Measurements from ENCODE around the gene CRELD1. TPM values are rescaled to one million over a fixed set of nuclear protein-coding genes. Genes with fewer than 3 reads are reported as not detected.

Gene CRELD1
- total RNA-seq (2021) = 15.5 and 17.2 TPM in 2 replicates
- long read RNA-seq, transcript CRELD1-206 (11 exons, 1,778 nt) = minor isoform, 33 of 143 reads
- long read RNA-seq, transcript CRELD1-201 (12 exons, 1,994 nt) = minor isoform, 10 of 143 reads
- long read RNA-seq, transcript CRELD1-203 (11 exons, 1,728 nt) = major isoform, 48 of 143 reads
- long read RNA-seq, transcript CRELD1-202 (10 exons, 2,696 nt) = minor isoform, 10 of 143 reads
- long read RNA-seq, partial matches to known transcripts = 12 of 143 reads
- long read RNA-seq, other reads (novel, unspliced or antisense) = 29 of 143 reads

- Histone ChIP-seq H3K56ac (ENCODE audit: insufficient read length, low read depth, low read length) (no peak within 1 kb of the TSS), H3K4me1 (ENCODE audit: insufficient read depth, low read length) (no peaks in the 10 kb centered on the region; the same call in 1 of the 2 replicates), H3T11ph (ENCODE audit: low read length) (no peak within 1 kb of the TSS), H3K9me3 (ENCODE audit: control insufficient read depth, low read depth, low read length) (no peaks in the 10 kb centered on the region), H3K9ac (ENCODE audit: extremely low read depth, insufficient read length, low read length) (peak within 1 kb of the TSS; percentile 74), H2BK12ac (ENCODE audit: insufficient read length, low read depth, low read length) (no peak within 1 kb of the TSS), H2BK5ac (ENCODE audit: insufficient read length, low read length) (no peak within 1 kb of the TSS), H3K18ac (ENCODE audit: insufficient read length, low read depth, low read length) (peak within 1 kb of the TSS; percentile 76), H3K79me2 (ENCODE audit: insufficient read depth, low read length) (no peaks in the 10 kb centered on the region), H2BK20ac (ENCODE audit: low read depth, low read length, poor library complexity, severe bottlenecking) (no peak within 1 kb of the TSS), H4K91ac (ENCODE audit: insufficient read length, low read depth, low read length) (no peak within 1 kb of the TSS), H4K5ac (ENCODE audit: insufficient read length, low read depth, low read length) (no peak within 1 kb of the TSS), H3K79me1 (ENCODE audit: insufficient read depth, low read depth, low read length, poor library complexity, severe bottlenecking) (no peaks in the 10 kb centered on the region), H3K4me2 (ENCODE audit: insufficient read depth, insufficient read length, low read length) (peak within 1 kb of the TSS; percentile 56), H3K14ac (ENCODE audit: insufficient read depth, low read length) (peak within 1 kb of the TSS; percentile 88), H2AK5ac (ENCODE audit: insufficient read length, low read length) (no peak within 1 kb of the TSS), H2BK120ac (ENCODE audit: low read depth, low read length, poor library complexity, severe bottlenecking) (no peak within 1 kb of the TSS), H3K27ac (ENCODE audit: insufficient read length, low read depth, low read length) (no peak within 1 kb of the TSS), H2BK15ac (ENCODE audit: low read depth, low read length) (no peak within 1 kb of the TSS), H4K8ac (replicated peaks; ENCODE audit: insufficient read length, low read depth, low read length) (no peak within 1 kb of the TSS), H3K4ac (ENCODE audit: low read depth, low read length) (no peak within 1 kb of the TSS), H3K27me3 (ENCODE audit: insufficient read depth, low read length) (no peaks in the 10 kb centered on the region), H2AFZ (ENCODE audit: low read length) (no peak within 1 kb of the TSS), H3K23me2 (ENCODE audit: insufficient read length, low read depth, low read length, poor library complexity, severe bottlenecking) (peaks cover 7% of the 10 kb centered on the region), H4K20me1 (ENCODE audit: control insufficient read depth, insufficient read depth, insufficient read length) (no peaks in the 10 kb centered on the region), H3K23ac (ENCODE audit: insufficient read length, low read depth, low read length) (no peak within 1 kb of the TSS)
- H3K27ac Mint-ChIP-seq = peak within 1 kb of the TSS; percentile 94 to 98 (median 97)
- no peak for TF ChIP-seq CTCF (conservative IDR thresholded peaks at IDR 0.05)
- peak; percentile 95 for DNase-seq
- H3K36me3 Mint-ChIP-seq (ENCODE audit: insufficient read depth in 1 of 3, low read depth in 3 of 3) = peaks cover 5 to 29% (median 24%) of the 10 kb centered on the region in 3 experiments; a peak in 6 of 7 replicates
- peaks cover 5% of the 10 kb centered on the region for H3K27me3 Mint-ChIP-seq (ENCODE audit: low read depth)
- H3K9me3 Mint-ChIP-seq = peaks cover 0 to 4% of the 10 kb centered on the region in 2 experiments; a peak in 1 of 5 replicates
- WGBS (ENCODE audit: extremely low coverage, insufficient read length, low lambda C conversion rate) = no CpG with 5 or more reads among the region's 50 CpGs
- H3K4me3 Mint-ChIP-seq = peak within 1 kb of the TSS; percentile 88 to 94
- peaks cover 10 to 14% of the 10 kb centered on the region in 2 experiments for H3K4me1 Mint-ChIP-seq
Measured at GRCh38 chr3:9933561-9934234, at the start of gene CRELD1. CRELD1 (plus strand) TSS chr3:9933834; CDS start chr3:9934439, 605 bp downstream.
